Mesendoderm (in vitro differentiated cells): ENCODE results near the gene IGF2.

Experiments used
- DNase-seq: peaks from one replicate; pipeline ENCODE4 v3.0.0; 2013
- H2AK5ac ChIP-seq: 2 replicates; pipeline ENCODE4 v1.6.1; 2013; ENCODE audit warnings: low read length, inconsistent platforms
- H2BK120ac ChIP-seq: 2 replicates; pipeline ENCODE4 v1.6.1; 2013; ENCODE audit warnings: low read depth, mild to moderate bottlenecking, low read length, moderate library complexity, mixed read lengths
- H2BK15ac ChIP-seq: replicated peaks from 2 replicates; pipeline ENCODE4 v1.6.1; 2013; ENCODE audit warnings: low read depth, mild to moderate bottlenecking, moderate library complexity
- H2BK5ac ChIP-seq: 2 replicates; pipeline ENCODE4 v1.6.1; 2013; ENCODE audit warnings: low read length, inconsistent platforms
- H3K18ac ChIP-seq: 2 replicates; pipeline ENCODE4 v1.6.1; 2013; ENCODE audit warnings: mild to moderate bottlenecking, low read length, mixed read lengths
- H3K23ac ChIP-seq: one replicate; pipeline ENCODE4 v1.6.1; 2013; ENCODE audit warnings: low read length
- H3K27ac ChIP-seq: 2 replicates; pipeline ENCODE4 v1.5.1; 2013; ENCODE audit warnings: low read depth, mild to moderate bottlenecking, inconsistent platforms, low read length, moderate library complexity
- H3K27me3 ChIP-seq: 2 replicates; pipeline ENCODE4 v1.6.1; 2013; ENCODE audit warnings: low read length, control low read depth, mild to moderate bottlenecking, inconsistent platforms; ENCODE audit not compliant: insufficient read depth, poor library complexity
- H3K36me3 ChIP-seq: 2 replicates; pipeline ENCODE4 v1.6.1; 2013; ENCODE audit warnings: low read length, inconsistent platforms; ENCODE audit not compliant: control insufficient read depth, insufficient read depth
- H3K4ac ChIP-seq: one replicate; pipeline ENCODE4 v1.6.1; 2013; ENCODE audit warnings: low read depth, mild to moderate bottlenecking, low read length, moderate library complexity
- H3K4me1 ChIP-seq: 2 replicates; pipeline ENCODE4 v1.6.1; 2013; ENCODE audit warnings: low read depth, low read length, inconsistent platforms; ENCODE audit not compliant: control insufficient read depth
- H3K4me2 ChIP-seq: 2 replicates; pipeline ENCODE4 v1.6.1; 2013; ENCODE audit warnings: low read length
- H3K4me3 ChIP-seq: 2 replicates; pipeline ENCODE4 v1.5.1; 2013; ENCODE audit warnings: mild to moderate bottlenecking, low read length
- H3K56ac ChIP-seq: one replicate; pipeline ENCODE4 v1.6.1; 2013; ENCODE audit warnings: low read length
- H3K79me1 ChIP-seq: 2 replicates; pipeline ENCODE4 v1.6.1; 2013; ENCODE audit warnings: low read length, inconsistent platforms
- H3K79me2 ChIP-seq: 2 replicates; pipeline ENCODE4 v1.6.1; 2013; ENCODE audit warnings: mild to moderate bottlenecking, low read length; ENCODE audit not compliant: control insufficient read depth, insufficient read depth
- H3K9ac ChIP-seq: 2 replicates; pipeline ENCODE4 v1.6.1; 2013; ENCODE audit warnings: low read length, inconsistent platforms
- H4K5ac ChIP-seq: one replicate; pipeline ENCODE4 v1.6.1; 2013; ENCODE audit warnings: low read length
- H4K8ac ChIP-seq: one replicate; pipeline ENCODE4 v1.6.1; 2013; ENCODE audit warnings: low read depth, mild to moderate bottlenecking, control low read depth, low read length, moderate library complexity
- WGBS: extraction: QIAGEN DNeasy Blood & Tissue Kit; methylation state at CpG from one replicate; pipeline ENCODE4 v1.1.7; 2013; ENCODE audit warnings: low lambda C conversion rate, missing lambda C conversion rate; ENCODE audit not compliant: insufficient coverage; ENCODE audit errors: extremely low coverage; 5-methylcytosine and 5-hydroxymethylcytosine counted together

IGF2 gene

DNA sequence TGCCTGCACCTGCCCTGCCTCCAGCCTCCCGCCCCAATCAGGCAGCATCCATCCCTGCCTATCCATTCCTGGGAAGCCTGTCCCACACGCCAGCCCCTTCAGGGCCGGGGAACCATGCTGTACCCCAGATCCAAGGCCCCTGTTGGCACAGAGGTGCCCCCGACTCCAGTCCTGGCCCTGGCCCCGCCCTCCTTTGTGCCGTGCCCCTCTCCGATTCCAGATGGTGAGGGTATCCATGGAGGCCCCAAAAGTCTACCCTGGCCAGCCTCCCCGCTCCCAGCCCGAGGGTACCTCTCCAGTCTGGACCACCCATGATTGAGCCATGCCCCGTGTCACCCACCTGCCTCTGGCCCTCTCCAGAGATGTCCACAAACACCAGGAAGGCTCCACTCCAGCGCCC, 35.2 kb upstream of the IGF2 start:
- no peak overlapping the region for H3K27ac ChIP-seq
- no peak overlapping the region for H4K5ac ChIP-seq
- no peak overlapping the region for H2BK15ac ChIP-seq
- no peaks in the 10 kb centered on the region for H3K27me3 ChIP-seq
- no peak overlapping the region for H2BK120ac ChIP-seq
- no peak overlapping the region for H2BK5ac ChIP-seq
- no peak overlapping the region for H3K18ac ChIP-seq
- H3K9ac ChIP-seq: no peak overlapping the region
- DNase-seq: no peak
- H3K4ac ChIP-seq: no peak overlapping the region
- H3K79me2 ChIP-seq: no peaks in the 10 kb centered on the region
- H3K23ac ChIP-seq: no peak overlapping the region
- no peak overlapping the region for H3K56ac ChIP-seq
- H3K4me1 ChIP-seq: no peaks in the 10 kb centered on the region
- no peak overlapping the region for H2AK5ac ChIP-seq
- H3K4me3 ChIP-seq: no peak overlapping the region
- H3K36me3 ChIP-seq: no peaks in the 10 kb centered on the region
- H3K4me2 ChIP-seq: no peak overlapping the region
- H4K8ac ChIP-seq: no peak overlapping the region
- no CpG with 5 or more reads among the region's 11 CpGs for WGBS
- H3K79me1 ChIP-seq: no peaks in the 10 kb centered on the region

GRCh38 chr11:2173761-2174160, 34.6 kb upstream of the IGF2 start:
- Histone ChIP-seq H3K4ac (no peak overlapping the region), H3K4me1 (no peaks in the 10 kb centered on the region)
- WGBS: no CpG with 5 or more reads among the region's 11 CpGs

DNA sequence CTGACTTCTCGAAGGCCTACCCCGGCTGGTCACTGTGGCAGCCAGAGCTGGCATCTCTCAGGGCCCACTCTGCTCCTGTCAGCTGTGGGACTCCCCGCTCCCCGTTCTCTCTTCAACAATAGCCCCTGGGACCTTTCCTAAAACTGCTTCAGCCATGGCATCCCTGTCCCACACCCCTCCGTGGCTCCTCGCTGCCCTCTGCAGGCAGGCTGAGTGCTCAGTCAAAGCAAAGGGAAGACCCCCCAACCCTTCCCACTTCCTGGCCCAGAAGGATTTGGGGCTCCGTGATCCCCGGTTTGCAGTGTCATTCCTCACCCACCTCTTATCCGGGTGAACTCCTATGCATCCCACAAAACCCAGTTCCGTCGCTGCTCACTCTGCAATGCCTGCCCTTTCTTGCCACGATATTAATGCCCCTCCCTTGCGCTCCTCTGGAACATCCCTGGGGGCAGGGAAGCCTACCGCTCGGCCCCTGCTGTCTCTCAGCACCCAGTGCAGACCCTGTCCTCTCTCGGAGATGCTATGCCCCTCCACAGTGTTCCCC, 34.0 kb upstream of the IGF2 start:
- H3K27me3 ChIP-seq: no peaks in the 10 kb centered on the region
- peak; percentile 28 for DNase-seq
- no peaks in the 10 kb centered on the region for H3K79me1 ChIP-seq
- no peak overlapping the region for H3K4me2 ChIP-seq
- H2BK5ac ChIP-seq: no peak overlapping the region
- H3K9ac ChIP-seq: no peak overlapping the region
- no peak overlapping the region for H4K5ac ChIP-seq
- no peak overlapping the region for H2BK15ac ChIP-seq
- WGBS: no CpG with 5 or more reads among the region's 16 CpGs
- H3K79me2 ChIP-seq: no peaks in the 10 kb centered on the region
- no peak overlapping the region for H3K23ac ChIP-seq
- H3K56ac ChIP-seq: no peak overlapping the region
- no peak overlapping the region for H4K8ac ChIP-seq
- no peak overlapping the region for H2BK120ac ChIP-seq
- no peak overlapping the region for H3K4me3 ChIP-seq
- no peak overlapping the region for H3K27ac ChIP-seq
- H3K36me3 ChIP-seq: no peaks in the 10 kb centered on the region
- no peaks in the 10 kb centered on the region for H3K4me1 ChIP-seq
- no peak overlapping the region for H3K18ac ChIP-seq
- no peak overlapping the region for H3K4ac ChIP-seq
- H2AK5ac ChIP-seq: no peak overlapping the region

More at GRCh38 chr11:2173761-2174160, 34.6 kb upstream of the IGF2 start:
- Histone ChIP-seq H2BK15ac (no peak overlapping the region), H4K8ac (no peak overlapping the region), H2BK5ac (no peak overlapping the region), H3K79me1 (no peaks in the 10 kb centered on the region), H3K27me3 (no peaks in the 10 kb centered on the region), H3K9ac (no peak overlapping the region), H3K56ac (no peak overlapping the region), H3K36me3 (no peaks in the 10 kb centered on the region), H3K27ac (no peak overlapping the region), H3K79me2 (no peaks in the 10 kb centered on the region), H4K5ac (no peak overlapping the region), H2BK120ac (no peak overlapping the region), H2AK5ac (no peak overlapping the region), H3K18ac (no peak overlapping the region), H3K4me2 (no peak overlapping the region), H3K4me3 (no peak overlapping the region), H3K23ac (no peak overlapping the region)
- no peak for DNase-seq

DNA sequence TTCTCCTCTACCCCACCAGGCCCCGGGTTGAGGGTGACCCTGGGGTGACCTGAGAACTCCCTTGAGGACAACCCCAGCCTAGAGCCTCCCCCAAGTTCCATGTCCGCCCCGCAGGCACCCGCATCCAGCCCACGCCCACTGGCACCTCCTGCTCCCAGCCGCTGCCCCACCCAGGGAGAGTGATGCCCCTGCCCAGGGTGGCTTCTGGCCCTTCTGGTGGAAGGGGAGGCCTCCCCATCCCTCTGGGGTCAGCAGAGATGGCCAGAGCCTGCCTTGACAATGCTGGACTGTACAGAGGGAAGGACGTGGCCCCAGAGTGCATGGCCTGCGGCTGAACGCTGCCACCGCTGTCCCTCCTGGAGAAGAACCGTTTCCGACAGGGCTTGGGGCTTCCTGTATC, 33.5 kb upstream of the IGF2 start:
- Histone ChIP-seq H2BK5ac (no peak overlapping the region), H4K5ac (no peak overlapping the region), H2BK15ac (no peak overlapping the region), H3K79me2 (no peaks in the 10 kb centered on the region), H3K9ac (no peak overlapping the region), H3K4me2 (no peak overlapping the region), H3K27ac (no peak overlapping the region), H2AK5ac (no peak overlapping the region), H3K56ac (no peak overlapping the region), H3K23ac (no peak overlapping the region), H2BK120ac (no peak overlapping the region), H3K4me3 (no peak overlapping the region), H3K79me1 (no peaks in the 10 kb centered on the region), H3K27me3 (no peaks in the 10 kb centered on the region), H4K8ac (no peak overlapping the region), H3K36me3 (no peaks in the 10 kb centered on the region), H3K4me1 (no peaks in the 10 kb centered on the region), H3K4ac (no peak overlapping the region), H3K18ac (no peak overlapping the region)
- DNase-seq: no peak
- no CpG with 5 or more reads among the region's 12 CpGs for WGBS

DNA sequence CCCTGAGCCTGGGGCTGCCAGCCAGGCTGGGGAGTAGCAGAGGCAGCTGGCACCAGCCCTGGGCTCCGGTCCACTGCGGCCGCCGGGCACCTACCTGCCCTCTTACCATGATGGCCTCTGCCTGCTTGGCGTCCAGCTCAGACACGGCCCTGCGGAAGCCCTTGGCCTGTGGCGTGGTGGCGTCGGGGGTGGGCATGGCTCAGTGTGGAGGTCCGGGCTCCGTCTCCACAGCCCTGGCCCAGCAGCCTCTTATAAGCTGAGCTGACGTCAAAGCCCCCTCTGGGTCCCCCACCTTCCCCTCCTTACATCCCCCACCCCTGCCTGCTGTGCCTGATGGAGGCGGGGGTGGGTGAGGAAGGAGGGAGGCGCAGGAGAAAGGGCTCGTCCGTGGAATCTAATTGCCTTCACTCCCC, 32.4 kb upstream of the IGF2 start, which contains the start of gene TH:
Gene TH, minus strand, starts transcription at position 225 of the 413 bp plus-strand sequence. Its CDS starts 29 bp downstream, at position 196.
- no peak within 1 kb of the TSS for H3K4me3 ChIP-seq
- H3K23ac ChIP-seq: no peak within 1 kb of the TSS
- no peak within 1 kb of the TSS for H2AK5ac ChIP-seq
- no peak within 1 kb of the TSS for H3K27ac ChIP-seq
- no peaks in the 10 kb centered on the region for H3K79me1 ChIP-seq
- H3K79me2 ChIP-seq: no peaks in the 10 kb centered on the region
- no peak within 1 kb of the TSS for H3K4ac ChIP-seq
- no peak within 1 kb of the TSS for H4K8ac ChIP-seq
- H2BK15ac ChIP-seq: no peak within 1 kb of the TSS
- H3K27me3 ChIP-seq: no peaks in the 10 kb centered on the region
- H3K18ac ChIP-seq: no peak within 1 kb of the TSS
- H2BK120ac ChIP-seq: no peak within 1 kb of the TSS
- no peak within 1 kb of the TSS for H3K9ac ChIP-seq
- H3K4me1 ChIP-seq: no peaks in the 10 kb centered on the region
- H3K4me2 ChIP-seq: no peak within 1 kb of the TSS
- WGBS: no CpG with 5 or more reads among the region's 17 CpGs
- no peak within 1 kb of the TSS for H4K5ac ChIP-seq
- H3K36me3 ChIP-seq: no peaks in the 10 kb centered on the region
- H3K56ac ChIP-seq: no peak within 1 kb of the TSS
- DNase-seq: no peak
- no peak within 1 kb of the TSS for H2BK5ac ChIP-seq
